ENCODE measurements around the gene PGM5.

PGM5 gene

DNA sequence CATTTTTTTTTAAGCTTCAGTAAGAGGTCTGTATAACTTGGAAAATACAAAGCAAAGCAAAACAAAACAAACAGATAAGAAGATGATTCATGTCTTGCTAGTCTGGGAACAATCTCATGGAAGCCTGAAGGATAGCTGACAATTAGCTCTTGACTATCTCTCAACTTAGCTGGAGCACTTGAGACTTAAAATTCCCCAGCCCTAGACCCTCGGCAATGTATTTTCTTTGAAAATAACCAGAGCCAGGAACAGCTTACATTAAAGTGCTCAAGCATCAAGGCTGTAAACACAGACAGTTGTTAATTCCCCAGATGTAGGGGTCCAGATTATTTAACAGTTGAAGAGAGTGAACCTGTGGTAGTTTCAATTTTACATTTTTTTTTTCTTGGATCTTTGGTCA is 101.4 kb downstream of the PGM5 start:
- Histone ChIP-seq H3K36me3 (ENCODE audit: control insufficient read depth, insufficient read depth, low read length) (no peaks in the 10 kb centered on the region), H3K9ac (ENCODE audit: low read length) (no peak overlapping the region), H3K4me3 (ENCODE audit: low read length) (no peak overlapping the region), H3K9me3 (ENCODE audit: control insufficient read depth, low read length) (no peaks in the 10 kb centered on the region), H3K27me3 (ENCODE audit: control insufficient read depth, insufficient read depth, low read length) (no peaks in the 10 kb centered on the region), H3K4me1 (ENCODE audit: control insufficient read depth, insufficient read depth, low read length) (peaks cover 6% of the 10 kb centered on the region)

DNA sequence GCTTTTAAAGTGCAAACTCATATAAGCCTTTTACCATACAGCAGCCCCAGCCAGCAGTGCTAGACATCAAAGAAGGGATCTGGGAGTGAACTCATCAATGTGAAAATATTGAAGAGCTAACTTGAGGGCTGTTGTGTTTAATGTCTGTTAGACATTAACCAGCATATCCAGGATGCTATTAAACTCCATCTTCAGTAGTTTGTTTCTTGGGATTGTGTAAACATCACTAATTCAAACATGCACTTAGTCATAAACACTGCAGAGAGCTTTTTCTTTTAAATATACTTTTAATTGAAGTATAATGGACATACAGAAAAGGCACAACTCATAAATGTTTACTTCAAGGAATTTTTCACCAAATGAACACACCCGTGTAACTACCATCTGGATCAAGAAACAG is 102.5 kb downstream of the PGM5 start:
- Histone ChIP-seq H3K9me3 (ENCODE audit: control insufficient read depth, low read length) (no peaks in the 10 kb centered on the region), H3K4me1 (ENCODE audit: control insufficient read depth, insufficient read depth, low read length) (peaks cover 6% of the 10 kb centered on the region), H3K36me3 (ENCODE audit: control insufficient read depth, insufficient read depth, low read length) (no peaks in the 10 kb centered on the region), H3K9ac (ENCODE audit: low read length) (no peak overlapping the region), H3K4me3 (ENCODE audit: low read length) (no peak overlapping the region), H3K27me3 (ENCODE audit: control insufficient read depth, insufficient read depth, low read length) (no peaks in the 10 kb centered on the region)

DNA sequence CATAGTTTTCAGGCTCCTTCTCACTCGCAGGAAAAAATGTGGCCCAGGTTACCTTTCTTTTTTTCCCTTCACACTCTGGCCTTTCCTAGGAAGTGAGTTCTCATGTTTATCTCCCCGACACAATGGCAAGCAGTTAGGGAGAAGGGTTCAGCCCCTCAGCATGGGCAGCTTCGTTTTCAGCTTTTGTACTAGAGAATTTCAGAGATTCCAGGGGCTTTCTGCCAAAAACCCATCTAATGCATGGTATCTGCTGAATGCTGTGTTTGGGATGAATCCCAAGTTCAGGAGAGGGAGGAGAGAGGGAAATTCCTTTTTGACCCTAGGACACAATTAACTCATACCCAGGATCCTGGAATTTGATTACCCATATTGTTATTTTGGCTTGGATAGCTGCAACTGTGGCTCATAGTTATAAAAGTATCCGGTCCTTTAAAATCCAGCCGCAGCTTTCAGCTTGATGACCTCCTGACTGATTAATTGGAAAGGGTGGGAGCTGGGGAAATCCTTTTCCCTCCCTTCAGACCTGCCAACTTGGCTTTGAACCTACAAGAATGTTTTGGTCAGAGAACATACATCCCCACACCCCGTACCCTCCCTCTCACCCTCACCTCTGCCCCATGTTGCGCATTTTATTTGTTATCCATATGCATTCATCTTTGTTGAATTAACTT is 105.8 kb downstream of the PGM5 start:
- Histone ChIP-seq H3K9ac (ENCODE audit: low read length) (no peak overlapping the region), H3K9me3 (ENCODE audit: control insufficient read depth, low read length) (no peaks in the 10 kb centered on the region), H3K4me3 (ENCODE audit: low read length) (no peak overlapping the region), H3K36me3 (ENCODE audit: control insufficient read depth, insufficient read depth, low read length) (no peaks in the 10 kb centered on the region), H3K27me3 (ENCODE audit: control insufficient read depth, insufficient read depth, low read length) (no peaks in the 10 kb centered on the region), H3K4me1 (ENCODE audit: control insufficient read depth, insufficient read depth, low read length) (peaks cover 6% of the 10 kb centered on the region)

DNA sequence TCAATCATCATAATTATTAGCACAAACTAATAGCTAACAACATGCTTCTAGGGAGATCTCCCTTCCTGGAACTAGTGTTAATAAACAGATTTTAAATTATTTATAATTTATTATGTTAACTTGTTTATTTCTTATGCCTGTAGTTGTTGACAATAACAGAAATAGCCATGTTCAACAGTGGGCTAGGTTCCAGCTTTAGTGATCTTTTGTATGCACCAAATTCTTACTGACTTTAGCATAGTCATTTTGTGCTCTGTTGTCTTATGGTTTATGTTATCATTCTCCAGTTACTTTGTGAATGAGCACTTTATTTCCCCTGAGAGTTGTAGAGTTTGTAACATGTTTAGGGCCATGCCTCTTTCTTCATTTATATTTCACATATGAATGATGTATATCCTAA is 113.7 kb downstream of the PGM5 start:
- H3K9me3 ChIP-seq (ENCODE audit: control insufficient read depth, low read length), result no peaks in the 10 kb centered on the region
- no peak overlapping the region for H3K9ac ChIP-seq (ENCODE audit: low read length)

DNA sequence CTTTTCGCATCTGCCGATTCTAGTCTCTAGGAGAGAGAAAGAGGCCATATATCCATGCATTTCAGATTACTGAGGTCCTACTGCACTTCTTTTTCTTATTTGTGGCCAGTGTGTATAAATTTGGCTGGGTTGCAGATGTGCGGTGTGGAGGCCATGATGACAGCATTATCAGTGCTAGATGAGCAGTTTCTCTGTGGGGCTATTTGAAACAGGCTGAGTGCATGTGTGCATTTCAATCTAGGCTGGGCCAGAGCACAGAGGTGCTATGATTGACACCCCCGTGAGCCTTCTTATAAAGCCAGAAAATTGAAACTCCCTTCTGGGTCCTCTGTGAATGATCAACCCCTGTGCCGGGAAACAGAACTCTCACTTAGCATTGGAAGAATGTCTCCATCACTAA is 114.2 kb downstream of the PGM5 start:
- H3K4me1 ChIP-seq (ENCODE audit: control insufficient read depth, insufficient read depth, low read length), result no peaks in the 10 kb centered on the region

More for the DNA sequence above, 113.7 kb downstream of the PGM5 start:
- no peaks in the 10 kb centered on the region for H3K4me1 ChIP-seq (ENCODE audit: control insufficient read depth, insufficient read depth, low read length)
- no peaks in the 10 kb centered on the region for H3K27me3 ChIP-seq (ENCODE audit: control insufficient read depth, insufficient read depth, low read length)
- no peak overlapping the region for H3K4me3 ChIP-seq (ENCODE audit: low read length)
- H3K36me3 ChIP-seq (ENCODE audit: control insufficient read depth, insufficient read depth, low read length), result no peaks in the 10 kb centered on the region

DNA sequence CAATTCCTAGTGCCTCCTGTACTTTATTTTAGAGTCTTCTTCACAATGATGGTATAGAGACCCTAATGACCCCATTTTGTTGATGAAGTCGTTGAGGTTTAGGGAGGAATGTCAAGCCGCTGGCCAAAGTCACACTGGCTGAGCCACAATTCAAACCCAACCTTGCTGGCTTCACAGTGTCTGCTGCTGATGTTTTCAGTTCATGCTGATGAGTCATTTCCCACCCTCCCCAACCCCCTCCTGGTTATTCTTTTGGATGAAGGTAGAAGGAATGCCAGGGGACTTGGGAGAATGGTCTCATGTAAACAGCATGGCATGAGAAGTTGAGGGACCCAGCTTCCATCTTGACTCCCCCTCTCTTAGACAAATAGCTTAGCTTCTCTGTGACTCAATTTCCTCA is 115.7 kb downstream of the PGM5 start:
- Histone ChIP-seq H3K4me1 (ENCODE audit: control insufficient read depth, insufficient read depth, low read length) (no peaks in the 10 kb centered on the region), H3K4me3 (ENCODE audit: low read length) (no peak overlapping the region), H3K9me3 (ENCODE audit: control insufficient read depth, low read length) (no peaks in the 10 kb centered on the region), H3K27me3 (ENCODE audit: control insufficient read depth, insufficient read depth, low read length) (no peaks in the 10 kb centered on the region), H3K9ac (ENCODE audit: low read length) (no peak overlapping the region), H3K36me3 (ENCODE audit: control insufficient read depth, insufficient read depth, low read length) (no peaks in the 10 kb centered on the region)

More for the DNA sequence above, 114.2 kb downstream of the PGM5 start:
- H3K4me3 ChIP-seq (ENCODE audit: low read length), result no peak overlapping the region
- no peak overlapping the region for H3K9ac ChIP-seq (ENCODE audit: low read length)
- no peaks in the 10 kb centered on the region for H3K9me3 ChIP-seq (ENCODE audit: control insufficient read depth, low read length)
- H3K27me3 ChIP-seq (ENCODE audit: control insufficient read depth, insufficient read depth, low read length), result no peaks in the 10 kb centered on the region
- no peaks in the 10 kb centered on the region for H3K36me3 ChIP-seq (ENCODE audit: control insufficient read depth, insufficient read depth, low read length)

DNA sequence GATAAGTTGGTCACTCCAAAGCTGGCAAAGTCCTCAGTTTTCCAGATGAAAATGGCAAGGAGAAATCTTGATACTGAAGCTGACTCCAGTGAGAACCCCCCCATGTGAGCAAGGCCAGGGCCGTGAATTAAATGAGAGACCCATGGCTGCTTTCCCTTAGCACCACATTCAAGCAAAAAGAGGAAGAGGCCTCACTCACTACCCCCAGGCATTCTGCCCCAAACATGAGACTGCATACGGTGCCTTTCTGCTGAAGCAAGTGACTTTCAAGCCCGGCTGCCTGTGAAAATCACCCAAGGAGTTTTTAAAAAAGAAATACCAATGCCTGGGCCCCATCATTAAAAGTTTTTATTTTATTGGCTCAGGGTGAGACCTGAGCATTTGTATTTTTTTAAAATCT is 117.4 kb downstream of the PGM5 start:
- Histone ChIP-seq H3K4me1 (ENCODE audit: control insufficient read depth, insufficient read depth, low read length) (no peaks in the 10 kb centered on the region), H3K27me3 (ENCODE audit: control insufficient read depth, insufficient read depth, low read length) (no peaks in the 10 kb centered on the region), H3K36me3 (ENCODE audit: control insufficient read depth, insufficient read depth, low read length) (no peaks in the 10 kb centered on the region), H3K9ac (ENCODE audit: low read length) (no peak overlapping the region), H3K4me3 (ENCODE audit: low read length) (no peak overlapping the region), H3K9me3 (ENCODE audit: control insufficient read depth, low read length) (no peaks in the 10 kb centered on the region)

DNA sequence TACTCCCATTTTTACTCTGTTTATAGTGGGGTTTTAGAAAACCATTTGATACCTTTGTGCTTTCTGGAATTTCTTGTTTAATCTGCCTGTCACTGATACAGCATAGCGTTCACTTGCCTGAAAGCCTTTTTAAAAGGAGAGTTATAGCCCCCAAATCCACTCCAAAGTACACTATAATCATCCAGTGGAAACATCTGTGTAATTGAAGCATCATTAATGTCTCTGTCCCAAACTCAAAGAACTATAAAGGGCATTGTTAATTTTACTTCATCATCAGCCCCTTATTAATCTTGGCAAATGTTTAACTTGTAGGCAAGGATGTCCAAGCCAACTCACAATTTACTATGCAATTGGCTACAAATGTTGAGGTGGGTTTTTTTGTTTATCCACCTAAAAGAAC is 120.0 kb downstream of the PGM5 start:
- no peaks in the 10 kb centered on the region for H3K4me1 ChIP-seq (ENCODE audit: control insufficient read depth, insufficient read depth, low read length)
- no peaks in the 10 kb centered on the region for H3K36me3 ChIP-seq (ENCODE audit: control insufficient read depth, insufficient read depth, low read length)
- H3K9ac ChIP-seq (ENCODE audit: low read length), result no peak overlapping the region
- no peaks in the 10 kb centered on the region for H3K9me3 ChIP-seq (ENCODE audit: control insufficient read depth, low read length)
- no peak overlapping the region for H3K4me3 ChIP-seq (ENCODE audit: low read length)
- H3K27me3 ChIP-seq (ENCODE audit: control insufficient read depth, insufficient read depth, low read length), result no peaks in the 10 kb centered on the region

DNA sequence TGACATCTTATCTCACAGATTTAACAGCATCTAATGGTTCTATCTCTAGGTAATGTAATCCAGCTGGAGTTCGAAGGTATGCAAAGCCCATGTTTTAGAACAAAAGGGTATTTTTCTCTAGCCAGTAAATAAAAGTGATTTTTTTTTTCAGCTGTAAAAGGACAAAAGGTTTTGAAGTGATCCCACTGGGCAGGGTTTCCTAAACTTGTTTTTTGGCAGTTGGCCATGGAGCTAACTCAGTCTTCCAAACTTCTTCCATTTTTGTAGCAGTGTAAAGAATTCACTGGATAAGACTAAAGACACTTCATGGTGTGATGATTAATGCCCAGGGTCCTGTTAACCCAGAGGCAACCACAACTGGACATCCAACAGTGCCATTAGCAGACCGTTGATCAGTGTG is 120.4 kb downstream of the PGM5 start:
- Histone ChIP-seq H3K4me3 (ENCODE audit: low read length) (no peak overlapping the region), H3K36me3 (ENCODE audit: control insufficient read depth, insufficient read depth, low read length) (no peaks in the 10 kb centered on the region), H3K27me3 (ENCODE audit: control insufficient read depth, insufficient read depth, low read length) (no peaks in the 10 kb centered on the region), H3K9ac (ENCODE audit: low read length) (no peak overlapping the region), H3K9me3 (ENCODE audit: control insufficient read depth, low read length) (no peaks in the 10 kb centered on the region), H3K4me1 (ENCODE audit: control insufficient read depth, insufficient read depth, low read length) (no peaks in the 10 kb centered on the region)

DNA sequence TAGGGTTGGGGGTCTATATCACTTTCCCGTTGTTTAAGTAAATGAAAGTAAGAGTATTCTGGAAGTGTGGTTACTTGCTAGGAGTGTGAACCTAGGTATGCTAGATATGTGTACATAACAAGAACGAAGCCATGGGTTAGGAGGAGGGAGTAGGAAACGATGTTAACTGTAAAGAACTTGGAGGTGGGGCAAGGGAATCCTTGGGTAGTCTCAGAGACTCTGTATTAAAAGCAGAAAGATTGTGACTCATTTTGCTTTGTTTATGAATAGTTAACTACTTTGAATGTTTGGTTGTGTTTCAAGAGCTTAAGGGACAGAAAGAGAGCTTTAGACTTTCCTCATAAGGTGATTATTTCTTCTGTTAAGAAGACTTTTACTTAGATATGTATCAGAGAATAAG is 124.4 kb downstream of the PGM5 start:
- H3K9me3 ChIP-seq (ENCODE audit: control insufficient read depth, low read length), result no peaks in the 10 kb centered on the region
- no peak overlapping the region for H3K4me3 ChIP-seq (ENCODE audit: low read length)
- no peak overlapping the region for H3K9ac ChIP-seq (ENCODE audit: low read length)
- no peaks in the 10 kb centered on the region for H3K4me1 ChIP-seq (ENCODE audit: control insufficient read depth, insufficient read depth, low read length)
- no peaks in the 10 kb centered on the region for H3K36me3 ChIP-seq (ENCODE audit: control insufficient read depth, insufficient read depth, low read length)
- no peaks in the 10 kb centered on the region for H3K27me3 ChIP-seq (ENCODE audit: control insufficient read depth, insufficient read depth, low read length)

DNA sequence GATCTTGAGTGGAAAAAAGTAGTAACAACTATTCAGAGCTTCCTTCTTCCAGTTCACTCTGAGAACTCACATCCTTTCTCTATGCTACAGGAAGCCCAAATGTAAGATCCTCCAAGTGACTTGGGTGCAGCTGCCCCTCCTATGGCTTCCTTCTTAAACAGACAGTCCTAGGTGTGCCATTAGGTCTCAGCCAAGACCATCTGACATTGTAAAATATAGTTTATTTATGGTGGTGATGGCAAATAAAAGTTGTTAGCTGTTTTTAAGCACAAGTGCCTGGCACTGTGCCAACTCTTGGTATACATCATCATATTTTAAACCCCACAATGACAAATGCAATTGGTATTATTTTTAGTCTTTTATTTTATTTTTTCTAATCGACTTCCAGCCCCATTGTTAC is 126.1 kb downstream of the PGM5 start:
- Histone ChIP-seq H3K9me3 (ENCODE audit: control insufficient read depth, low read length) (no peaks in the 10 kb centered on the region), H3K4me3 (ENCODE audit: low read length) (no peak overlapping the region), H3K27me3 (ENCODE audit: control insufficient read depth, insufficient read depth, low read length) (no peaks in the 10 kb centered on the region), H3K9ac (ENCODE audit: low read length) (no peak overlapping the region), H3K4me1 (ENCODE audit: control insufficient read depth, insufficient read depth, low read length) (no peaks in the 10 kb centered on the region), H3K36me3 (ENCODE audit: control insufficient read depth, insufficient read depth, low read length) (no peaks in the 10 kb centered on the region)

DNA sequence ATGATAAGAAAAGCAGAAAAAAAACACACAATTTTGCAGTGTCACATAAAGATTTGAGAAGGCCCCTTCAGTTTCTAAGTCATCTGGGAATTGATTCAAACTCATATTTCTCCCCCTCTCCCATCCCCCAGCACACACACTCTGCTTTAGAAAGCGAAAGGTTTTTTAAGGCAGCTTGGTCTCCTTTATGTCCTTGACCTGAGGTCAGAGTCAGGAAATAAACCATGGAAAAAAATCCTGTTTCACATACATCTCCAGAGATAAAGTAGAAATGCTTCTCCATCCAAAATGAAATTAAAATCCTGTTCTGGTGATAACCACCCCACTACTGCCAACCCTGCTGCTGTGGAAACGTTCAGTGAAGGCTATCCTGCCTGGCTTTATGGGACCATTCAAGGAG is 131.7 kb downstream of the PGM5 start:
- H3K9ac ChIP-seq (ENCODE audit: low read length), result no peak overlapping the region
- no peaks in the 10 kb centered on the region for H3K27me3 ChIP-seq (ENCODE audit: control insufficient read depth, insufficient read depth, low read length)
- H3K4me3 ChIP-seq (ENCODE audit: low read length), result no peak overlapping the region
- no peaks in the 10 kb centered on the region for H3K9me3 ChIP-seq (ENCODE audit: control insufficient read depth, low read length)
- H3K36me3 ChIP-seq (ENCODE audit: control insufficient read depth, insufficient read depth, low read length), result no peaks in the 10 kb centered on the region
- H3K4me1 ChIP-seq (ENCODE audit: control insufficient read depth, insufficient read depth, low read length), result no peaks in the 10 kb centered on the region

DNA sequence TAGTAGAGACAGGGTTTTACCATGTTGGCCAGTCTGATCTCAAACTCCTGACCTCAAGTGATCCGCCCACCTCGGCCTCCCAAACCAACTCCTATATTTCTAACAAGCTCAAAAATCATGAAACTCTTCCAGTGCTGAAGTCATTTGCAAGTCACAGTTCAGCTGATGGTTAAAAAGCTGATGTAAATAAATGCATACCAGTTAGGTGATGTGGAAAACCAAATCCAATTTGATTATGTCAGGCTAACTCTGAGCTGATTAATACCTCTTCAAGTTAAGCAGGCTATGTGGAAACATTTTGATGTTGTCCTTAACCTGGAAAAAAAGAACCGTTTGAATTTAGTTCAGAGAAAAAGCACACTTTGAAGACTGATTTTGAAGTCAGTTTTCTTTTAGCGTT is 133.2 kb downstream of the PGM5 start:
- H3K9me3 ChIP-seq (ENCODE audit: control insufficient read depth, low read length), result no peaks in the 10 kb centered on the region
- H3K27me3 ChIP-seq (ENCODE audit: control insufficient read depth, insufficient read depth, low read length), result no peaks in the 10 kb centered on the region
- H3K36me3 ChIP-seq (ENCODE audit: control insufficient read depth, insufficient read depth, low read length), result no peaks in the 10 kb centered on the region
- H3K4me1 ChIP-seq (ENCODE audit: control insufficient read depth, insufficient read depth, low read length), result no peaks in the 10 kb centered on the region
- no peak overlapping the region for H3K9ac ChIP-seq (ENCODE audit: low read length)
- no peak overlapping the region for H3K4me3 ChIP-seq (ENCODE audit: low read length)

Measured in mucosa of stomach (tissue), 1 donor.